ENCODE results near the gene CRELD1.

The CRELD1 gene

DNA sequence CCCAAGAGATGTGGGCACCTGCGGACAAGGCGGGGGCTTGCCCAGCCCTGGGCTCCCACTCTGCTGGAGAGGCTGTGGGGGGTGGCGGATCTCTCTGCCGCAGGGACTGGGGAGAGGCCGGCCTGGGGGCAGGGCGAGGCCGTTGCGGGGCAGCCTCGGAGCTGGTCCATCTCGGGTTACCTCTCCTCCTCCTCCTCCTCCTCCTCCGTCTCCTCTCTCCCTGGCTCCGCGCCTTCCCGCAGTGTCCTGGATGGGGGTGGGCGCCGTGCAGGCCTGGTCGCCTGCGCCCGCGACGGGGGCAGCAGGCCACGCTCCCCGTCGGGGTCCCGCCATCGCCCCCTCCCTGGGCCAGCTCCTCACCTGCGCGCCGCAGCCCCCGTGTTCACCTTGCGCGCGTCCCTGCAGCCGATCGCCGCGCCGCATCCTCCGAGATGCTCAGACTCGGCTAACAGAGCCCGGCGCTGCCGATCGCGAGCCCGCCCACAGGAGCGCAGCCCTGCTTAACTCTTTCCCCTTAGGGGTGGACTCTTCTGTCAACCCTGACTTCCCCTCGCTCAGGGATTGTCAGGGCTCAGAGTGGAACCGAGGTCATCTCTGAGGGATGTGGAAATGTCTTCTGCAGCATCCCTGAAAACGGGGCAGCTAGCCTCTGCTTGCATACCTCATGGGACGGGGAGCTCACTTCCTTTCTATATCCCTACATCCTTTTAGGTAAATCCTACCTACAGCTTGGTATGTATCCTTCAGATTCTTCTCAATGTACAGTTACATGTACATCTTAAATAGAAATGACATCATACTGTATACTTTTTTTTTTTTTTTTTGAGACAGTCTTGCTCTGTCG lies 18.6 kb downstream of the CRELD1 start, which contains the start of gene PRRT3:
PRRT3 (minus strand) TSS at position 447 of the 844 bp plus-strand sequence. CDS start 2,293 bp downstream, outside the sequence.
- DNase-seq (ENCODE audit: low read depth, low spot score) = no peak

GRCh38 chr3:9955067-9955502 lies 21.5 kb downstream of the CRELD1 start:
- DNase-seq (ENCODE audit: low read depth, low spot score) = no peak
- no peak overlapping the region for H3K27ac ChIP-seq

More for the DNA sequence above, 18.6 kb downstream of the CRELD1 start, which contains the start of gene PRRT3:
- no peak within 1 kb of the TSS for H3K27ac ChIP-seq

GRCh38 chr3:9955611-9956352 lies 22.1 kb downstream of the CRELD1 start:
- no peak overlapping the region for H3K27ac ChIP-seq
- DNase-seq (ENCODE audit: low read depth, low spot score) = no peak

GRCh38 chr3:9957214-9957613 lies 23.6 kb downstream of the CRELD1 start:
- no peak overlapping the region for H3K27ac ChIP-seq
- no peak for DNase-seq (ENCODE audit: low read depth, low spot score)

- H3K27ac ChIP-seq = no peak overlapping the region
- no peak for DNase-seq (ENCODE audit: low read depth, low spot score)
Measured at GRCh38 chr3:9965200-9965875, 31.7 kb downstream of the CRELD1 start.

DNA sequence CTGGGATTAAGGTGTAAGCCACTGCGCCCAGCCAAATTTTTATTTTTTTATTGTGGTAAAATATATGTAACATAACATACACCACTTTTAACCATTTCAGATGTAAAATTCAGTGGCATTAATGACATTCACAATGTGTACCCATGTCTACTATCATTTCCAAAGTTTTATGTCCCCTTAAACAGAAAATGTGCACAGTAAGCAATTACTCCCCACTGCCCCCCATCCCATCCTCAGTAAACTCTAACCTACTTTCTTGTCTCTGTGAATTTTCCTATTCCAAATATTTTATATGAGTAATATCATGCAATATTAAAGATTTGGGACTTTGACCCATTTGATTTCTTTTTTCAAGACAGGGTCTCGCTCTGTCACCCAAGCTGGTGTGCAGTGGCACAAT lies 33.2 kb downstream of the CRELD1 start:
- no peak overlapping the region for H3K27ac ChIP-seq
- no peak for DNase-seq (ENCODE audit: low read depth, low spot score)

- DNase-seq (ENCODE audit: low read depth, low spot score) = no peak
Measured at GRCh38 chr3:9969632-9970019, 36.0 kb downstream of the CRELD1 start.

GRCh38 chr3:9970020-9970652 lies 36.5 kb downstream of the CRELD1 start:
- DNase-seq (ENCODE audit: low read depth, low spot score) = peak; percentile 44
- peak overlapping the region; percentile 57 for H3K27ac ChIP-seq

More at GRCh38 chr3:9969632-9970019, 36.0 kb downstream of the CRELD1 start:
- H3K27ac ChIP-seq = peak overlapping the region; percentile 57

DNA sequence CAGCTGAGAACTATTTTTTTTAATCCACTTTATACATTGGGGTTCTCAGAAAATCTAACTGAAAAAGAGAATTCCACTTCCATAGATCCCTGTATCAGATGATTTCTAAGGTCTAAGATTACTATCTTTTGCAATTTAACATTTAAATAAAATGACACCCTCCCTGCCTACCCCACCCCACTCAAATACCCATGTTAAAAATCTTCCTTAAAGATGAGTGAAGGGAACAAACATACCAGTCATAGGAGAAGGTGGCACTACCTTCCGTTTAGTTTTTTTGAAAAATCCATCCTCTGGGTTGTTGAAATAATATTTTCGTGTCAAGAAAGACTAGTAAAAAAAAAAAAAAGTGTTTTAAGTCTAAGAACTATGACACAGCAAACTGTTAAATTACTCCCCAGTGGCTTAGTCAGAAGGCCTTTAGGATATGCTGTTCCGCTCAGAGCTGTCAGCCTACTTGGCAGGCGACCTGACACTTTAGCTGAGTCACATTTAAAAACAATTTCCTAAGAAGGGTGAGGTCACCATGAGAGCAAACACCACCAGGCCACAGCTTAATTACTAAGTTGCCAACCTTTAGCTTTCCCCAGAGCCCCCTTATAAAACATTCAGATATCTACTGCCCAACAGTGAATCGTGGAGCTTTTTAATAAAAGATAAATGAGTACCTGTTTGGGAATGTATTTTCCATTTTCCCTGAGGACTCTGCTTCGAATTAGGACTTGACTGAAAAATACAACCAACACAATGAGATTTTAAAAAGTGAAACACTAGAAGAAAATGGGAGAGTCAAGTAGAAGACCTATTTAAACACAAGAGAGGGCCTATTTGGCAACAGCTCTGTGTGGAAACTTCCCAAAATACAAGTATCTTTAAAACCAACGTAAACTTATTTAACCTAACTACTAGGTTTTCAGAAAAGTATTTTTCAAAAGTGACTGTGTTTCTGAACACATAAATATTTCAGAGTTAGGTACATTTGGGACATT lies 43.4 kb downstream of the CRELD1 start:
- peak overlapping the region; percentile 49 for H3K27ac ChIP-seq
- peak; percentile 91 for DNase-seq (ENCODE audit: low read depth, low spot score)

- DNase-seq (ENCODE audit: low read depth, low spot score) = no peak
- H3K27ac ChIP-seq = no peak overlapping the region
Measured at GRCh38 chr3:9978710-9979305, 45.2 kb downstream of the CRELD1 start.

DNA sequence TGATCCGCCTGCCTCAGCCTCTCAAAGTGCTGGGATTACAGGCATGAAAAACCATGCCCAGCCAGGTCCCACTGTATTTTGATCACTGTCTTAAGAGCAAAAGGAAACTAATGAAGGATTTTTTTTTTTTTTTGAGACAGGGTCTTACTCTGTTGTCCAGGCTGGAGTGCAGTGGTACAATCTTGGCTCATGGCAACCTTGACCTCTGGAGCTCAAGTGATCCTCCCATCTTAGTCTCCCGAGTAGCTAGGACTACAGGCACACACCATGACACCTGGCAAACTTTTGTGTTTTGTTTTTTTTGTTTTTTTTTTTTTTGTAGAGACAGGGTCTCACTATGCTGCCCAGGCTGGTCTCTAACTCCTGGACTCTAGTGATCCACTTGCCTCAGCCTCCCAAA lies 46.6 kb downstream of the CRELD1 start:
- no peak overlapping the region for H3K27ac ChIP-seq
- DNase-seq (ENCODE audit: low read depth, low spot score) = no peak

DNA sequence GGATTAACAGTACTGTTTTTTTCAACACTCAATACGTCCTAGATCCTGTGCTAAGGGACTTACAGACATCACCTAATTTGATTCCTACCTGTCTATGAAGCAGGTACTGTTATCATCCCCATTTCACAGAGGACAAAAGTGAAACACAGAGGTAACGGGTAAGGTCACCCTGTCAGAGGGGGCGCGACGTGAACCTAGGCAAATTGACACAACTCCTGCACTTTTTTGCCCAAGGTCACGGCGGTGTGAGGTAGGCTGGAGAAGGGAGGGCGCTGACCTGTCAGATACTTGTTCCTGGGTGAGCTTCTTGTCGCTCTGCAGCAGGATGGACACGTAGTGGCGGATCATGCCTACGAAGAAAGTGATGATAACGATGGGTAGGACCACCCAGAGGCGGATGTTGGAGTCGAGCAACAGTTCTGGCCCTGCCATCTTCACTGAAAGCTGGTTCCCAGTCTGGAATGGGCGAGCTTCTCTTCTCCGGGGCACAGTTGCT lies 52.6 kb downstream of the CRELD1 start:
- peak overlapping the region; percentile 81 for H3K27ac ChIP-seq
- DNase-seq (ENCODE audit: low read depth, low spot score) = no peak

DNA sequence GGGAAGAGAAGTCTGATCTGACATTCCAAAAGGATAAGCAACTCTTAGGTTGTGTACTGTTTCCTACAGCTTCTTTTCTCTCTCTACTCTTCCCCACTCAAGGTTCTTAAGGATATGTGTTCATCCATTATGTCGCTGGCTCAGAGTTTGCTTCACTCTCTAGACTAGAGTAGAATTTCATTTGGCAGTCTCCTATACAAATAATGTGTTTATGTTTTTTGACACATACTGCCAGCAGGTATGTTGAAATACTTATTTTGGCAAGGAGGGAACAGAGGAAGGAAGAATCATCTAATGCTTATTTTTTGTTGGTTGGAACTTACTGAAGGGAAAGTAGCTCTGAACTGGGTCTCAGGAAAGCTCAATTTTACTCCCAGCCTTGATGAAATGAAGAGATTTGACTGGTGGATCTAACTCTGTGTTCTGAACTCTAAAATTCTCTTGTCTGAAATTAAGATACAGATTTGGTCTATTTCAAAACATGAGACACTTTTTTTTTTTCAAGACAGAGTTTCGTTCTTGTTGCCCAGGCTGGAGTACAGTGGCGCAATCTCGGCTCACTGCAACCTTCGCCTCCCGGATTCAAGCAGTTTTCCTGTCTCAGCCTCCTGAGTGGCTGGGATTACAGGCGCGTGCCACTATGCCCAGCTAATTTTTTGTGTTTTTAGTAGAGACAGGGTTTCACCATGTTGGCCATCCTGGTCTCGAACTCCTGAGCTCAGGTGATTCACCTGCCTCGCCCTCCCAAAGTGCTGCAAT lies 60.6 kb downstream of the CRELD1 start:
- no peak for DNase-seq (ENCODE audit: low read depth, low spot score)
- H3K27ac ChIP-seq = no peak overlapping the region

All from epithelial cell of prostate (primary cell).